GM12878 (cell line): ENCODE data around the gene DAAM2. TPM values are rescaled to one million over a fixed set of nuclear protein-coding genes. Genes with fewer than 3 reads are reported as not detected.

Experiments
- ATAC-seq: fragments of 200-7000 bp; cut with Tn5 transposase; 3 replicates; pipeline ENCODE4 v1.9.1; 2020; ENCODE audit warnings: mild to moderate bottlenecking, moderate library complexity
- BruUV-seq: library from RNA; stranded (reverse); fragments of 400-500 nt; replicated peaks from 2 replicates; lab custom pipeline; 2021; lab: Mats Ljungman, UMichigan
- CTCF ChIA-PET: fragments of 300-600 bp; sonication (Branson Sonifier 250); formaldehyde crosslinking; extraction: SDS; loops from one replicate; lab custom pipeline; 2021; ENCODE audit warnings: inconsistent platforms; lab: Yijun Ruan, JAX
- POLR2A ChIA-PET: fragments of 350-600 bp; formaldehyde crosslinking; extraction: SDS; loops from one replicate; lab custom pipeline; 2021; ENCODE audit warnings: inconsistent platforms; lab: Charles Lee
- RAD21 ChIA-PET: fragments of 300-600 bp; sonication (Branson Sonifier 250); formaldehyde crosslinking; loops from one replicate; lab custom pipeline; 2023; ENCODE audit warnings: antibody characterized with exemption; ENCODE audit not compliant: unreplicated experiment; lab: Charles Lee
- SMC1A ChIA-PET: fragments of 300-600 bp; sonication (Branson Sonifier 250); formaldehyde crosslinking; loops from one replicate; lab custom pipeline; 2023; ENCODE audit not compliant: unreplicated experiment, uncharacterized antibody; lab: Charles Lee
- DNase-seq: peaks from one replicate; pipeline ENCODE4 v3.0.0-alpha.2; 2011; ENCODE audit warnings: low read depth, low spot score
- FAIRE-seq: peaks from 3 replicates; lab custom pipeline; 2011; peaks lifted over from hg19 to GRCh38; lab: Jason Lieb, UNC
- H2AFZ ChIP-seq: 2 replicates; pipeline ENCODE4 v1.6.0; 2011; ENCODE audit warnings: low read depth, low read length, control low read depth; ENCODE audit not compliant: control insufficient read depth
- H3K27ac ChIP-seq: 2 replicates; pipeline ENCODE4 v1.5.1; 2011; ENCODE audit warnings: control low read depth; ENCODE audit not compliant: control insufficient read depth, insufficient read depth
- H3K27me3 ChIP-seq, 2 experiments: replicated peaks in 1 of 2; 2 replicates each; pipeline versions ENCODE4 v1.6.0 to v1.6.1; 2011; ENCODE audit warnings: low read length in 1 of 2; ENCODE audit not compliant: control insufficient read depth in 2 of 2, insufficient read depth in 2 of 2
- H3K36me3 ChIP-seq, 2 experiments: 2 replicates each; pipeline ENCODE4 v1.5.1; 2011; ENCODE audit warnings: low read length in 1 of 2; ENCODE audit not compliant: control insufficient read depth in 2 of 2, insufficient read depth in 2 of 2
- H3K4me1 ChIP-seq: 2 replicates; pipeline ENCODE4 v1.6.1; 2011; ENCODE audit warnings: mild to moderate bottlenecking, low read length, moderate library complexity, mixed read lengths; ENCODE audit not compliant: control insufficient read depth, insufficient read depth
- H3K4me2 ChIP-seq: 2 replicates; pipeline ENCODE4 v1.6.0; 2011; ENCODE audit warnings: control low read depth; ENCODE audit not compliant: control insufficient read depth, insufficient read depth
- H3K4me3 ChIP-seq: fragments of 200-600 bp; sonication (generic); 2 replicates; pipeline ENCODE4 v1.5.1; 2016
- H3K79me2 ChIP-seq: 2 replicates; pipeline ENCODE4 v1.6.0; 2011; ENCODE audit warnings: low read length; ENCODE audit not compliant: control insufficient read depth, insufficient read depth
- H3K9ac ChIP-seq: 2 replicates; pipeline ENCODE4 v1.8.0; 2011; ENCODE audit warnings: low read length, control low read depth, mixed read lengths; ENCODE audit not compliant: control insufficient read depth, insufficient read depth
- H3K9me3 ChIP-seq: replicated peaks from 3 replicates; pipeline ENCODE4 v1.5.1; 2011; ENCODE audit warnings: mild to moderate bottlenecking, low read length; ENCODE audit not compliant: control insufficient read depth, insufficient read depth
- H4K20me1 ChIP-seq: 2 replicates; pipeline ENCODE4 v1.6.0; 2011; ENCODE audit not compliant: control insufficient read depth, insufficient read depth
- BHLHE40 ChIP-seq, 2 experiments: fragments of 450-650 bp in 1 of 2; IDR thresholded peaks; 2 replicates each; pipeline ENCODE4 v1.6.1; 2011 to 2017; ENCODE audit warnings: low read depth in 2 of 2, borderline replicate concordance in 1 of 2, improper control_type of control experiment in 1 of 2, low read length in 1 of 2, mild to moderate bottlenecking in 1 of 2
- IKZF1 ChIP-seq: fragments of 450-650 bp; conservative IDR thresholded peaks from 2 replicates; pipeline ENCODE4 v1.6.1; 2017; ENCODE audit warnings: antibody characterized with exemption, mild to moderate bottlenecking
- RAD51 ChIP-seq: fragments of 450-650 bp; IDR thresholded peaks from 2 replicates; pipeline ENCODE4 v1.6.1; 2016; ENCODE audit warnings: moderate library complexity, mild to moderate bottlenecking, inconsistent platforms
- USF1 ChIP-seq: IDR thresholded peaks from 2 replicates; pipeline ENCODE4 v1.6.1; 2011; ENCODE audit warnings: borderline replicate concordance, low read depth, mild to moderate bottlenecking, moderate library complexity, mixed read lengths, low read length; ENCODE audit not compliant: insufficient read depth; ENCODE audit errors: extremely low read length
- USF2 ChIP-seq: IDR thresholded peaks from 2 replicates; pipeline ENCODE4 v1.6.1; 2011; ENCODE audit warnings: low read depth, low read length, improper control_type of control experiment, borderline replicate concordance
- YBX1 ChIP-seq: fragments of 450-650 bp; IDR thresholded peaks from 2 replicates; pipeline ENCODE4 v1.6.1; 2016; ENCODE audit warnings: antibody characterized with exemption
- ZNF687 ChIP-seq: fragments of 450-650 bp; IDR thresholded peaks from 2 replicates; pipeline ENCODE4 v1.6.1; 2017; ENCODE audit warnings: mild to moderate bottlenecking, moderate library complexity
- ZSCAN29 ChIP-seq: fragments of 450-650 bp; IDR thresholded peaks from 2 replicates; pipeline ENCODE4 v1.6.1; 2017; ENCODE audit warnings: mild to moderate bottlenecking, moderate library complexity
- WGBS: methylation state at CpG from one replicate; pipeline ENCODE4 v1.1.6; 2016; ENCODE audit warnings: low lambda C conversion rate; ENCODE audit not compliant: insufficient replicate concordance, insufficient coverage; ENCODE audit errors: missing lambda C conversion rate; 5-methylcytosine and 5-hydroxymethylcytosine counted together
- in situ Hi-C: fragments of 300-500 bp; cut with MboI; formaldehyde crosslinking; loops from 9 replicates; pipeline ENCODE4 v1.14.3; 2018; ENCODE audit warnings: mixed read lengths
- intact Hi-C: fragments of 100-400 bp; cut with micrococcal nuclease; formaldehyde crosslinking; loops from one replicate; pipeline ENCODE4 v1.14.2; 2022; ENCODE audit not compliant: unreplicated experiment
- polyA plus RNA-seq, 11 experiments: library from polyadenylated mRNA; depleted of rRNA in 4 of 11; unstranded in 6 of 11; stranded (reverse) in 5 of 11; fragments of >200 nt; fragmentation: Nextera tagmentation in 4 of 11; fragmentation: Illumina TruSeq in 1 of 11; extraction: Ambion mirVana in 4 of 11; extraction: Trizol in 1 of 11; gene quantifications; 1 replicate in 1 of 11; 2 replicates in 10 of 11; pipeline versions ENCODE4 v1.2.1 to v1.2.3, GENCODE V29; 2011 to 2016; ENCODE audit warnings: inconsistent platforms in 2 of 11, missing spikeins in 2 of 11, low read depth in 1 of 11
- total RNA-seq, 4 experiments: library from RNA; depleted of rRNA in 3 of 4; stranded (reverse); fragments of >200 nt in 3 of 4; fragmentation: Illumina TruSeq in 1 of 4; extraction: Trizol in 1 of 4; gene quantifications; 2 replicates each; pipeline versions ENCODE4 v1.2.1 to v1.2.3, GENCODE V29; 2013 to 2021

DAAM2 gene
- total and polyA plus RNA-seq, 10 of the 15 experiments (the other 5 are each of a cell fraction or from before 2014, with no cell fraction given), result 0.05 to 0.22 TPM; not detected in 8

GRCh38 chr6:39752835-39753724, 39.1 kb upstream of the DAAM2 start:
- H3K9ac ChIP-seq, result no peak overlapping the region
- intact Hi-C loops, result loop anchor here (5.0 kb wide), 1 partner anchor 391 kb away; no protein-coding TSS in a partner anchor
- ATAC-seq, result peak; percentile 91
- CTCF ChIA-PET, result interaction anchor here (0.6 to 3.1 kb wide), 4 partner anchors 8 to 194 kb away, joined by 3 to 9 read pairs (median 3); no protein-coding TSS in a partner anchor
- in situ Hi-C loops, result no loop called here
- peak; percentile 84 for TF ChIP-seq RAD51
- TF ChIP-seq BHLHE40 (IDR thresholded peaks at IDR 0.05; ENCODE audit: borderline replicate concordance in 1 of 2, low read depth in 2 of 2, low read length in 1 of 2), result peak in 1 of 2 experiments; percentile 71; a peak in 2 of 4 replicates
- no peak; the same call in 1 of the 2 replicates for TF ChIP-seq USF2
- TF ChIP-seq ZSCAN29, result peak; percentile 61; the same call in 1 of the 2 replicates
- TF ChIP-seq IKZF1, result 0 out of 2 replicates have a peak, but pooled peaks have one; percentile 14
- no peak for TF ChIP-seq YBX1
- TF ChIP-seq USF1, result peak; percentile 74
- peak; percentile 41; the same call in 1 of the 2 replicates for TF ChIP-seq ZNF687
- TF ChIP-seq, all 136 proteins: peak for 6
- POLR2A ChIA-PET, result interaction anchor here (0.6 kb wide), 1 partner anchor 20 kb away, joined by 4 read pairs; no protein-coding TSS in a partner anchor
- Histone ChIP-seq H3K27ac (no peak overlapping the region), H3K9me3 (no peaks in the 10 kb centered on the region; the same call in 2 of the 3 replicates), H3K4me2 (no peak overlapping the region), H2AFZ (no peak overlapping the region), H4K20me1 (no peaks in the 10 kb centered on the region), H3K27me3 (no peaks in the 10 kb centered on the region), H3K79me2 (no peaks in the 10 kb centered on the region), H3K36me3 (no peaks in the 10 kb centered on the region), H3K4me3 (no peak overlapping the region), H3K4me1 (no peaks in the 10 kb centered on the region)
- DNase-seq, result peak; percentile 9
- FAIRE-seq, result no peak
- SMC1A ChIA-PET, result interaction anchor here (0.7 to 2.2 kb wide), 15 partner anchors 20 to 389 kb away, joined by 3 to 8 read pairs (median 4); no protein-coding TSS in a partner anchor
- RAD21 ChIA-PET, result interaction anchor here (0.6 to 1.2 kb wide), 3 partner anchors 66 to 301 kb away, joined by 3 read pairs; no protein-coding TSS in a partner anchor
- WGBS, result 55% methylated on average over 10 of the region's 12 CpGs
- no TSS peak for BruUV-seq
